ENCODE data around the gene MYO15A.
A peak's percentile ranks its signal among the peaks of the same experiment; 100 is the strongest.

Gene MYO15A

DNA sequence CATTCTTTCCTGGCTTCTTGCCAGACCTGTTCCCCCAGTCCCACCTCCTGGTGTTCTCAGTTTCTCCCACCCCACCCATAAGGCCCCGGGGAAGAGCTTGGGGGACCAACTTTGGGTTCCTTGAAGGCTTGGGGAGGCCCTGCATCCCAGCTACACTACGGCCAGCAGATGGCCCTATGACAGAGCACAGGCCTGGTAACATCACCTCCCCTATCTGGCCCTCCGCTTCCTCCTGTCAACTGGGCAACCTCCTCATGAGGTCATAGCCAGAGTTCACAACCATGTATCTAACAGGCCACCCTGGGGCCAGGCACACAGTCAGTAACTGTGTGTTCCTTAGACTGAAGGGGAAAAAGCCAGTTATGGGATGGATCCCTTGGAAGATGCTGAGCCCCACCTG, 31.4 kb downstream of the MYO15A start:
- peaks cover 0 to 81% of the 10 kb centered on the region in 2 donors for H3K27me3 ChIP-seq
- intact Hi-C loops (cut with DNase I; ENCODE audit: low total_unique reads), result loop anchor here (5.0 kb wide), 1 partner anchor 77 kb away; no protein-coding TSS in a partner anchor
- H3K36me3 ChIP-seq, result no peaks in the 10 kb centered on the region
- no peaks in the 10 kb centered on the region for H3K9me3 ChIP-seq
- no peak overlapping the region for H3K4me3 ChIP-seq
- DNase-seq, result no peak
- H3K4me1 ChIP-seq, result peaks cover 0 to 4% (median 0%) of the 10 kb centered on the region in 4 donors
- TF ChIP-seq, protein P1, sequence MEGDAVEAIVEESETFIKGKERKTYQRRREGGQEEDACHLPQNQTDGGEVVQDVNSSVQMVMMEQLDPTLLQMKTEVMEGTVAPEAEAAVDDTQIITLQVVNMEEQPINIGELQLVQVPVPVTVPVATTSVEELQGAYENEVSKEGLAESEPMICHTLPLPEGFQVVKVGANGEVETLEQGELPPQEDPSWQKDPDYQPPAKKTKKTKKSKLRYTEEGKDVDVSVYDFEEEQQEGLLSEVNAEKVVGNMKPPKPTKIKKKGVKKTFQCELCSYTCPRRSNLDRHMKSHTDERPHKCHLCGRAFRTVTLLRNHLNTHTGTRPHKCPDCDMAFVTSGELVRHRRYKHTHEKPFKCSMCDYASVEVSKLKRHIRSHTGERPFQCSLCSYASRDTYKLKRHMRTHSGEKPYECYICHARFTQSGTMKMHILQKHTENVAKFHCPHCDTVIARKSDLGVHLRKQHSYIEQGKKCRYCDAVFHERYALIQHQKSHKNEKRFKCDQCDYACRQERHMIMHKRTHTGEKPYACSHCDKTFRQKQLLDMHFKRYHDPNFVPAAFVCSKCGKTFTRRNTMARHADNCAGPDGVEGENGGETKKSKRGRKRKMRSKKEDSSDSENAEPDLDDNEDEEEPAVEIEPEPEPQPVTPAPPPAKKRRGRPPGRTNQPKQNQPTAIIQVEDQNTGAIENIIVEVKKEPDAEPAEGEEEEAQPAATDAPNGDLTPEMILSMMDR (IDR thresholded peaks at IDR 0.05), result no peak
- no peak overlapping the region for H3K27ac ChIP-seq

DNA sequence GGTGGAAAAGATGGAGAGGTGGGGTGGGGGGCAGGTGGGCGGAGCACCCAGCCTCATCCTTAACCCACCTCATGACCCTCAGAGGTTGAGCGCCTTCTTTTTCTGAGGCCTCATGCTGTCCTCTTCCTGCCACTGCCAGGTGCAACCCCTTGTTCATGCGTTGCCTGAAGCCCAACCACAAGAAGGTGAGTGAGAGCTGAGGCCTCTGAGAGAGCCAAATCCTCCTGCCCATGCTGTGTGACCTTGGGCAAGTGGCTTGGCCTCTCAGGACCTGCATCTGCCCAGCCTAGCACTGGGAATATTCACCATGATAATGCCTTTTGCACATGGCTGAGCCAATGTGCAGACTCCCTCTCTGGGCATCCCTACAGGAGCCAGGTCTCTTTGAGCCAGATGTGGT, 32.1 kb downstream of the MYO15A start:
- Histone ChIP-seq H3K4me1 (peaks cover 0 to 4% (median 0%) of the 10 kb centered on the region in 4 donors), H3K36me3 (no peaks in the 10 kb centered on the region), H3K27me3 (peaks cover 0 to 77% of the 10 kb centered on the region in 2 donors), H3K27ac (no peak overlapping the region), H3K4me3 (no peak overlapping the region), H3K9me3 (no peaks in the 10 kb centered on the region)
- no peak for DNase-seq
- intact Hi-C loops (cut with DNase I; ENCODE audit: low total_unique reads), result no loop called here
- TF ChIP-seq, protein P1 (IDR thresholded peaks at IDR 0.05), result no peak

DNA sequence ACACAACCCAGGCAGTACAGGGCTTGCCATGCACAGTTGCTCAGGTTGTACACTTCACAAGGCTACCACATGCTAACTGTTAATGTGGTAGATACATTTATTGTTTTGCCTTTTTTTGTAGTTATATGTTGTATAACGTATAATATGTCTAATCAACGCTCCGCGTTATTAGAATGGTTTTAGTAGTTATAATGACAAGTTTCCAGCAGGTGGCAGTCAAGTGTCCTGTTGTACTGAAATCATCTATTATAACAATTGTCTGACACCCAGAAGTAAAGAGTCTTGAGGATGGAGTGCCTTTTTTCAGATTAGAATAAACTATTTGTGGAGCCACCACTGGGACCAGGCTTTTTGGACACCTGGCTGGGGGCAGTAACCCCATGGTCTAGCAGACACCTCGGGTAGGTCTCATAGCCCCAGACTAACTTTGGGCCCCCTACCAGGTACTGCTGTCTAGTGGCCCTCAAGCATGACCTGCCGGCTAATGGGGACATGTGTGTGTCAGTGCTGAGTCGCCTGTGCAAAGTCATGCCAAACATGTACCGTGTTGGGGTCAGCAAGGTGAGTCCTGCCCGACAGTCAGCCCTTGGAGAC, 32.8 kb downstream of the MYO15A start:
- no peaks in the 10 kb centered on the region for H3K36me3 ChIP-seq

DNA sequence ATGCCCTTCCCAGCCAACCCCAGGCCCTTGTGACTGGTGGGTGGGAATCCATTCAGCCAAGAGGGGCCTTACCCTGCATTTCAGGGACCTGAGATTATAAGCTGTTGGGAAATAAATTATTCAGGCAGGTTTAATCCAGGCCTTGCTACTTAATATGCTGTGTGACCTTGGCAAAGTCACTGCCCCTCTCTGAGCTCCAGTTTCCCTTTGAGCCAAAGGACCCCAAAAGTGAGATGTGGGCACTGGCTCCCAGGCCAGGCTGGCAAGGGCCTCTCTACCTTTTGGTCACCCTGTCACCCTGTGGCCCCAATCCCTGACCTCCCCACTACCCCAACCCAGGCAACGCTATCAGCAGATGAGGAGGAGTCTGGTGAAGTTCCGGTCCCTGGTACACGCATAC, 33.9 kb downstream of the MYO15A start:
- H3K9me3 ChIP-seq, result no peaks in the 10 kb centered on the region
- intact Hi-C loops (cut with DNase I; ENCODE audit: low total_unique reads), result no loop called here
- no peaks in the 10 kb centered on the region for H3K36me3 ChIP-seq
- peaks cover 0 to 4% (median 0%) of the 10 kb centered on the region in 4 donors for H3K4me1 ChIP-seq
- H3K27ac ChIP-seq, result no peak overlapping the region
- no peak overlapping the region for H3K4me3 ChIP-seq
- DNase-seq, result no peak
- TF ChIP-seq, protein P1 (IDR thresholded peaks at IDR 0.05), result no peak
- H3K27me3 ChIP-seq, result peaks cover 0 to 60% of the 10 kb centered on the region in 2 donors

More for the DNA sequence above, 32.8 kb downstream of the MYO15A start:
- H3K27ac ChIP-seq, result no peak overlapping the region
- H3K4me3 ChIP-seq, result no peak overlapping the region
- TF ChIP-seq, protein P1 (IDR thresholded peaks at IDR 0.05), result peak; percentile 57 to 66
- H3K4me1 ChIP-seq, result peaks cover 0 to 4% (median 0%) of the 10 kb centered on the region in 4 donors
- no peaks in the 10 kb centered on the region for H3K9me3 ChIP-seq
- intact Hi-C loops (cut with DNase I; ENCODE audit: low total_unique reads), result no loop called here
- peaks cover 0 to 71% of the 10 kb centered on the region in 2 donors for H3K27me3 ChIP-seq
- DNase-seq, result no peak

DNA sequence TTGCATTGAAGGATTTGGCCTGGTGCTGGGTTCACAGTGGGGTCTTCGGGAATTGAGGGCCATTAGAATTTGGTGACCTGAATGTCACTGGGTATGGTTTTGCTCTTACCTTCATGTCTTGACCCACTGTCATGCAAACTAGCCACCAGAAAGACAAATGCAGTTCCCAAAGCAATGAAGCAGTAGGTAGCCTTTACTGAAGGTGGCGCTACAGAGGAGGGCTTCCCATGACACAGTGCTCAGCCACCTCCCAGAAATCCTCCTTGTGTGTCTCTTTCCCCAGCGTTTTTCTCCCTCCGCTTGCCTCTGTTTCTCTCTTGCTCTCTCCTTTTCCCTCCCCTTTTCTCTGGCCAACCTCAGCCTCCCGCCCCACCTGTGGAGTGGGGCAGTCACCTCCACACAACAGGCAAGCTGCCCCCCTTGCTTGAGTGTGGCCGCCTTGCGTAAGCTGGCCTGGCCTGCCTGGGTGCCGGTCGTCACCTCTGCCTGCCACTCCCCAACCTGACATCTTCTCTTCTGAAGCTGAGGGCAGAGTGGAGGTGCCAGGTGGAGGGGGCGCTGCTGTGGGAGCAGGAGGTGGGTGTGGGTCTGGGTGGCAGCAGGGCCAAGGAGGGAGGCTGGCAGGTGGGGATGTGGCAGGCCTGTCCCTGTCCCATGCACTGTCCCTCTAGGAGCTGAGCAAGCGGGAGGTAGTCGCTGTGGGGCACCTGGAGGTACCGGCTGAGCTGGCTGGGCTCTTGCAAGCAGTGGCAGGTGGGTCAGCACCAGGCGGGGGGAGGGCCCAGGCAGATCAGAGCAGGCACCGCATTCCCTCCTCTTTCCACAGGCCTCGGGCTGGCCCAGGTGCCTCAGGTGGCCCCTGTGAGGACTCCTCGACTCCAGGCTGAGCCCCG, 34.7 kb downstream of the MYO15A start:
- Histone ChIP-seq H3K36me3 (no peaks in the 10 kb centered on the region), H3K27me3 (peaks cover 0 to 55% of the 10 kb centered on the region in 2 donors), H3K9me3 (no peaks in the 10 kb centered on the region), H3K4me1 (peaks cover 0 to 4% (median 0%) of the 10 kb centered on the region in 4 donors), H3K4me3 (no peak overlapping the region), H3K27ac (no peak overlapping the region)
- intact Hi-C loops (cut with DNase I; ENCODE audit: low total_unique reads), result no loop called here
- TF ChIP-seq, protein P1 (IDR thresholded peaks at IDR 0.05), result no peak
- no peak for DNase-seq
